Right lung (tissue), 5 donors: Measurements from ENCODE around the gene ABO. TPM values are rescaled to one million over a fixed set of nuclear protein-coding genes. Genes with fewer than 3 reads are reported as not detected.
"Not testable (repeated sequence)": the region's sequence is repeated elsewhere in the genome, so short reads cannot be mapped to it uniquely, and the experiment has no call there.

Experiments
- DNase-seq, 2 donors: peaks; one replicate each; pipeline ENCODE4 v3.0.0-alpha.2; 2013
- polyA plus RNA-seq, 5 donors: library from polyadenylated mRNA; unstranded; fragments of 120-200 nt; gene quantifications; one replicate each; pipeline versions ENCODE4 v1.2.1 to v1.2.3, GENCODE V29; 2013; ENCODE audit warnings: inconsistent platforms in 1 of 5, low replicate concordance in 1 of 5; ENCODE audit not compliant: insufficient read length in 5 of 5, insufficient read depth in 1 of 5

The ABO gene
- polyA plus RNA-seq, 5 donors: 3.9 to 7.2 (median 5.1) TPM

- no peak for DNase-seq
Observed at GRCh38 chr9:133246991-133247390, 28.0 kb downstream of the ABO start.

- DNase-seq: no peak
Observed at GRCh38 chr9:133246562-133246961, 28.4 kb downstream of the ABO start.

- no peak for DNase-seq
Observed at GRCh38 chr9:133242991-133243390, 32.0 kb downstream of the ABO start.

- no peak for DNase-seq
Observed at GRCh38 chr9:133242241-133242640, 32.8 kb downstream of the ABO start.

GRCh38 chr9:133239533-133240090, 35.4 kb downstream of the ABO start:
- no peak for DNase-seq

GRCh38 chr9:133238851-133239532, 36.0 kb downstream of the ABO start:
- DNase-seq: peak in 1 of 2 donors; percentile 65

GRCh38 chr9:133238272-133238850, 36.6 kb downstream of the ABO start:
- peak; percentile 80 to 87 for DNase-seq

GRCh38 chr9:133237035-133237731, 37.8 kb downstream of the ABO start:
- no peak for DNase-seq

GRCh38 chr9:133236291-133237034, 38.5 kb downstream of the ABO start:
- not testable (repeated sequence) for DNase-seq

GRCh38 chr9:133235549-133236222, 39.3 kb downstream of the ABO start:
- DNase-seq: no peak

GRCh38 chr9:133234577-133235322, 40.3 kb downstream of the ABO start:
- no peak for DNase-seq

- DNase-seq: no peak
Observed at GRCh38 chr9:133233681-133234432, 41.1 kb downstream of the ABO start.

GRCh38 chr9:133231934-133232568, 43.0 kb downstream of the ABO start:
- not testable (repeated sequence) for DNase-seq

GRCh38 chr9:133230514-133230913, 44.5 kb downstream of the ABO start:
- not testable (repeated sequence) for DNase-seq

- DNase-seq: no peak
Observed at GRCh38 chr9:133230093-133230492, 44.9 kb downstream of the ABO start.

GRCh38 chr9:133228474-133229193, 46.4 kb downstream of the ABO start:
- DNase-seq: not testable (repeated sequence)

GRCh38 chr9:133227996-133228395, 47.0 kb downstream of the ABO start:
- DNase-seq: not testable (repeated sequence)

GRCh38 chr9:133227242-133227860, 47.6 kb downstream of the ABO start:
- DNase-seq: no peak
